K562 (cell line): Measurements from ENCODE around the gene GFAP. TPM values are rescaled to one million over a fixed set of nuclear protein-coding genes. Genes with fewer than 3 reads are reported as not detected.

Source experiments
- ATAC-seq: fragments of 200-7000 bp; cut with Tn5 transposase; 3 replicates; pipeline ENCODE4 v1.9.1; 2020; ENCODE audit warnings: moderate library complexity
- BruUV-seq: library from RNA; stranded (reverse); fragments of 400-500 nt; replicated peaks from 2 replicates; lab custom pipeline; 2021; lab: Mats Ljungman, UMichigan
- CTCF ChIA-PET: fragments of 300-600 bp; formaldehyde crosslinking; extraction: SDS; loops from one replicate; lab custom pipeline; 2021; ENCODE audit warnings: low intra/inter-chr PET ratio; lab: Yijun Ruan, JAX
- POLR2A ChIA-PET: fragments of 300-600, 350-650 bp; sonication (Branson Sonifier 250); formaldehyde crosslinking; extraction: SDS; loops from one replicate; lab custom pipeline; 2021; ENCODE audit warnings: antibody characterized with exemption, inconsistent platforms; lab: Yijun Ruan, JAX
- DNase-seq, 4 experiments: peaks; one replicate each; pipeline versions ENCODE4 v3.0.0 to v3.0.0-alpha.2; 2011 to 2018; ENCODE audit warnings: low spot score in 3 of 4, mixed read lengths in 3 of 4; ENCODE audit errors: extremely low read depth in 1 of 4
- FAIRE-seq: peaks from 2 replicates; lab custom pipeline; 2011; peaks lifted over from hg19 to GRCh38; lab: Jason Lieb, UNC
- H2AFZ ChIP-seq: 2 replicates; pipeline ENCODE4 v1.6.0; 2011; ENCODE audit warnings: low read depth, low read length, control low read depth, inconsistent platforms
- H3K27ac ChIP-seq: fragments of 200-600 bp; 3 replicates; pipeline ENCODE4 v1.8.0; 2011; ENCODE audit warnings: low read depth, mild to moderate bottlenecking, control low read depth, inconsistent platforms, low read length, moderate library complexity, mixed read lengths; ENCODE audit errors: extremely low read depth
- H3K27me3 ChIP-seq, 2 experiments: fragments of 300-600 bp in 1 of 2; 2 replicates in 1 of 2; 3 replicates in 1 of 2; pipeline versions ENCODE4 v1.6.0 to v1.8.0; 2011; ENCODE audit warnings: inconsistent platforms in 2 of 2, low read length in 2 of 2, mild to moderate bottlenecking in 1 of 2, mixed read lengths in 1 of 2, moderate library complexity in 1 of 2; ENCODE audit not compliant: control insufficient read depth in 2 of 2, insufficient read depth in 2 of 2
- H3K36me3 ChIP-seq: fragments of 300-600 bp; 3 replicates; pipeline ENCODE4 v1.8.0; 2011; ENCODE audit warnings: mild to moderate bottlenecking, low read length, inconsistent platforms; ENCODE audit not compliant: control insufficient read depth, insufficient read depth
- H3K4me1 ChIP-seq, 2 experiments: fragments of 200-600 bp in 1 of 2; replicated peaks in 1 of 2; 2 replicates in 1 of 2; 3 replicates in 1 of 2; pipeline versions ENCODE4 v1.5.1 to v1.8.0; 2011; ENCODE audit warnings: inconsistent platforms in 2 of 2, low read length in 2 of 2, mild to moderate bottlenecking in 1 of 2, mixed read lengths in 1 of 2, moderate library complexity in 1 of 2; ENCODE audit not compliant: control insufficient read depth in 2 of 2, insufficient read depth in 2 of 2
- H3K4me2 ChIP-seq: 2 replicates; pipeline ENCODE4 v1.6.1; 2011; ENCODE audit warnings: low read length, control low read depth, inconsistent platforms, mixed read lengths; ENCODE audit not compliant: insufficient read depth
- H3K4me3 ChIP-seq: fragments of 200-600 bp; sonication (generic), shearing (Covaris generic); 2 replicates; pipeline ENCODE4 v1.5.1; 2016; ENCODE audit warnings: control low read depth, inconsistent platforms
- H3K79me2 ChIP-seq: fragments of 200-600 bp; 3 replicates; pipeline ENCODE4 v1.8.0; 2011; ENCODE audit warnings: low read length, inconsistent platforms; ENCODE audit not compliant: control insufficient read depth, insufficient read depth
- H3K9ac ChIP-seq, 2 experiments: 2 replicates each; pipeline versions ENCODE4 v1.6.0 to v1.6.1; 2011; ENCODE audit warnings: low read depth in 2 of 2, low read length in 2 of 2, control low read depth in 1 of 2, inconsistent platforms in 1 of 2, mild to moderate bottlenecking in 1 of 2, mixed read lengths in 1 of 2; ENCODE audit not compliant: insufficient read depth in 1 of 2
- H3K9me1 ChIP-seq: one replicate; pipeline ENCODE4 v1.6.0; 2011; ENCODE audit warnings: inconsistent platforms, mild to moderate bottlenecking, low read length, moderate library complexity; ENCODE audit not compliant: control insufficient read depth, insufficient read depth
- H3K9me3 ChIP-seq: replicated peaks from 2 replicates; pipeline ENCODE4 v1.5.1; 2011; ENCODE audit warnings: low read depth, low read length, inconsistent platforms; ENCODE audit not compliant: control insufficient read depth, insufficient read depth
- H4K20me1 ChIP-seq: replicated peaks from 2 replicates; pipeline ENCODE4 v1.6.1; 2011; ENCODE audit warnings: low read length, inconsistent platforms, mixed read lengths; ENCODE audit not compliant: control insufficient read depth, insufficient read depth
- CHD1 ChIP-seq: fragments of 200-600 bp; sonication (generic); IDR thresholded peaks from one replicate; pipeline ENCODE4 v1.6.1; 2012; ENCODE audit warnings: mild to moderate bottlenecking, moderate library complexity, low read length, inconsistent platforms
- EGR1 ChIP-seq: fragments of 450-650 bp; conservative IDR thresholded peaks from 2 replicates; pipeline ENCODE4 v1.6.1; 2017; ENCODE audit warnings: mild to moderate bottlenecking
- RAD51 ChIP-seq: fragments of 450-650 bp; IDR thresholded peaks from 2 replicates; pipeline ENCODE4 v1.7.1; 2016; ENCODE audit warnings: low read depth, mild to moderate bottlenecking, borderline replicate concordance
- WGBS: fragments of 100-300 bp; shearing (Covaris generic); methylation state at CpG from one replicate; pipeline ENCODE4 v1.1.6; 2016; ENCODE audit warnings: low coverage, mixed read lengths; ENCODE audit not compliant: insufficient coverage; ENCODE audit errors: missing lambda C conversion rate; 5-methylcytosine and 5-hydroxymethylcytosine counted together
- in situ Hi-C: fragments of 300-500 bp; cut with MboI; formaldehyde crosslinking; loops from 4 replicates; pipeline ENCODE4 v1.15.0; 2018; ENCODE audit warnings: inconsistent platforms, mixed read lengths
- intact Hi-C: fragments of 100-400 bp; cut with micrococcal nuclease; formaldehyde crosslinking; loops from 2 replicates; pipeline ENCODE4 v1.14.2; 2022
- polyA plus RNA-seq, 8 experiments: library from polyadenylated mRNA; depleted of rRNA in 4 of 8; stranded (reverse) in 5 of 8; unstranded in 3 of 8; fragments of >200 nt; fragmentation: Nextera tagmentation in 2 of 8; fragmentation: Illumina TruSeq in 1 of 8; extraction: Ambion mirVana in 2 of 8; extraction: Trizol in 1 of 8; gene quantifications; 2 replicates each; pipeline versions ENCODE4 v1.2.1 to v1.2.3, GENCODE V29; 2011 to 2014; ENCODE audit warnings: inconsistent platforms in 1 of 8, missing spikeins in 1 of 8
- total RNA-seq, 7 experiments: library from RNA; depleted of rRNA in 6 of 7; stranded (reverse); fragments of >200 nt in 6 of 7; fragmentation: Illumina TruSeq in 2 of 7; extraction: Trizol in 2 of 7; gene quantifications; 2 replicates each; pipeline versions ENCODE4 v1.2.1 to v1.2.3, GENCODE V29; 2011 to 2021; ENCODE audit warnings: low replicate concordance in 1 of 7
- TF ChIP-seq, protein P1 (sequence below): fragments of 450-650 bp; IDR thresholded peaks from 2 replicates; pipeline ENCODE4 v1.7.1; 2018; ENCODE audit warnings: mild to moderate bottlenecking, low read depth; ENCODE audit not compliant: partially characterized antibody

The GFAP gene
- total and polyA plus RNA-seq, 9 of the 15 experiments (the other 6 are each of a cell fraction or from before 2014, with no cell fraction given) = 0.07 to 1.4 (median 0.60) TPM; not detected in 1

DNA sequence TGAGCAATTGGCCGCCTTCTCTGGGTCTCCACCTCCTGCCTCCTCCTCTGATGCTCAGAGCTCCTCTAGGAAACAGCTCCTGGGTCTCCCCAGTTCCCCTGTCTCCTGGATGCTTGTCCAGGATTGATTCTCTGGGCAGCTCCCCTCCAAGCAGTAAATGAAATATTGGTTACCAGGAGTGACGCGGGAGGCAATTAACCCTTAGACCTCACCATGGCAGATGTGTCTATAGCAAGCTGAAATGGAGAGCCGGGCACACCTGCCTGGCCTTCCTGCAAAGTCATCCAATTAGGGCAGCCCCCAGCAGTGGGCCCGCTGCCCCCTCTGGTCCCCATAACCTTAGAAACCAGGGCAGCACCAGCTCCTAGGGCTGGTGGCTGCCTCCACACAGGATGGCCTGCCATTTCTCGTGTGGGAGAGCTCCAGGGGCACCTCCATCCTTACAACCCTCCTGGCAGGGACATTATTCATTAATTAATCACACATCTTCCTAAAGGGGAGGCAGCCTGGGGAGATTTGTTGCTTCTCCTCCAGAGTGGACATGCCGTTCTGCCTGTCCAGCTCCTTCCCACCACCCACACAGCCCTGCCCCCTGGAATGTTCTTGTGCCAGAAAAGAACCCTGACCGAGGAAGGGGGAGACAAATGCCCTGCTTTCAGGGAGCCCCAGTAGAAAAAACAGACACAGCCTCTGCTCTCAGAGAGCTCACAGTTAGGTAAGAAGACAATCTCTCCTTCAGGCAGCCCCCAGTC, 40.5 kb upstream of the GFAP start:
- intact Hi-C loops = no loop called here
- CTCF ChIA-PET = no interaction called here
- TF ChIP-seq RAD51 = no peak
- TF ChIP-seq EGR1 = peak; percentile 35
- TF ChIP-seq, all 486 proteins: peak for 1
- WGBS = 12% methylated on average over 7 of the region's 8 CpGs
- FAIRE-seq = no peak
- no peak overlapping the region for H3K27ac ChIP-seq
- no peaks in the 10 kb centered on the region for H4K20me1 ChIP-seq
- H3K4me2 ChIP-seq = no peak overlapping the region
- peaks cover 22 to 40% of the 10 kb centered on the region in 2 experiments for H3K27me3 ChIP-seq
- ATAC-seq = no peak
- no peak overlapping the region for H3K9ac ChIP-seq
- H3K9me1 ChIP-seq = no peaks in the 10 kb centered on the region
- in situ Hi-C loops = no loop called here
- no TSS peak for BruUV-seq
- no peak for DNase-seq
- POLR2A ChIA-PET = interaction anchor here (0.7 to 1.8 kb wide), 8 partner anchors 8 to 193 kb away, joined by 3 to 6 read pairs (median 4); partner anchors contain the start of gene HEXIM1
- peaks cover 0 to 10% of the 10 kb centered on the region in 2 experiments; a peak in 2 of 5 replicates for H3K4me1 ChIP-seq
- H2AFZ ChIP-seq = no peak overlapping the region
- H3K36me3 ChIP-seq = no peaks in the 10 kb centered on the region
- H3K4me3 ChIP-seq = no peak overlapping the region
- no peaks in the 10 kb centered on the region for H3K9me3 ChIP-seq
- no peaks in the 10 kb centered on the region for H3K79me2 ChIP-seq

DNA sequence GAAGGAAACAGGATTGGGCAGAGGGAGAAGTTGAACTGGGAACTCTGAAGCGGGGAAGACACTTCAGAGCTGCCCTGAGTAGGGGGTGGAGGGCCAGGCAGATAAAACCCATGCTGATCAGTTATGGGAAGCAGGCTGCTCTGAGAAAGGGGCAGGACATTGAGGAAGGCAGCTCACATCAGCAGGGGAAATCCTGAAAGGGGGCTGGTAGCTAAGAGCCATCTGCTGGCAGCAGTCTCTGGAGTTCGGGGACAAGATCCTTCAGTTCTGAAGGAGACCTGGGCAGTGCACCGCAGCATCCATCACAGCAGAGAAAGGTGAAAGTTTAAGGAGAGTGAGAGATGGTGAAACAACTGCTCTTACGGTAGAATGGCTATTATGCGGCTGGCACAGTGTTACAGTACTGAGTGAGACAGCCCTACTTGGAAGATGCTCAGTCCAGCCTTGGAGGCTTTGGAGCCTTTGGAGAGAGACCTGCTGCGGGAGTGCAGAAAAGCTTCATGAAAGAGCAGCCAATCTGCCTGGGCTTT, 37.7 kb upstream of the GFAP start:
- 19% methylated on average over 6 of the region's 6 CpGs for WGBS
- no peaks in the 10 kb centered on the region for H3K9me3 ChIP-seq
- peak; percentile 19; the same call in 2 of the 3 replicates for ATAC-seq
- H3K79me2 ChIP-seq = peaks cover under 1% of the 10 kb centered on the region; the same call in 2 of the 3 replicates
- H2AFZ ChIP-seq = no peak overlapping the region
- FAIRE-seq = no peak
- no peak overlapping the region for H3K27ac ChIP-seq
- intact Hi-C loops = no loop called here
- H3K9me1 ChIP-seq = no peaks in the 10 kb centered on the region
- ChIA-PET POLR2A (interaction anchor here (0.6 to 1.4 kb wide), 2 partner anchors 27 to 82 kb away, joined by 3 read pairs; no protein-coding TSS in a partner anchor), CTCF (no interaction called here)
- no peaks in the 10 kb centered on the region for H3K36me3 ChIP-seq
- no TSS peak for BruUV-seq
- no peak overlapping the region for H3K4me2 ChIP-seq
- no peak overlapping the region for H3K4me3 ChIP-seq
- in situ Hi-C loops = no loop called here
- no peak for DNase-seq
- H3K9ac ChIP-seq = no peak overlapping the region
- H4K20me1 ChIP-seq = no peaks in the 10 kb centered on the region
- peaks cover 3 to 4% of the 10 kb centered on the region in 2 experiments; a peak in 3 of 5 replicates for H3K4me1 ChIP-seq
- H3K27me3 ChIP-seq = peaks cover 13 to 27% of the 10 kb centered on the region in 2 experiments
- TF ChIP-seq, protein P1, sequence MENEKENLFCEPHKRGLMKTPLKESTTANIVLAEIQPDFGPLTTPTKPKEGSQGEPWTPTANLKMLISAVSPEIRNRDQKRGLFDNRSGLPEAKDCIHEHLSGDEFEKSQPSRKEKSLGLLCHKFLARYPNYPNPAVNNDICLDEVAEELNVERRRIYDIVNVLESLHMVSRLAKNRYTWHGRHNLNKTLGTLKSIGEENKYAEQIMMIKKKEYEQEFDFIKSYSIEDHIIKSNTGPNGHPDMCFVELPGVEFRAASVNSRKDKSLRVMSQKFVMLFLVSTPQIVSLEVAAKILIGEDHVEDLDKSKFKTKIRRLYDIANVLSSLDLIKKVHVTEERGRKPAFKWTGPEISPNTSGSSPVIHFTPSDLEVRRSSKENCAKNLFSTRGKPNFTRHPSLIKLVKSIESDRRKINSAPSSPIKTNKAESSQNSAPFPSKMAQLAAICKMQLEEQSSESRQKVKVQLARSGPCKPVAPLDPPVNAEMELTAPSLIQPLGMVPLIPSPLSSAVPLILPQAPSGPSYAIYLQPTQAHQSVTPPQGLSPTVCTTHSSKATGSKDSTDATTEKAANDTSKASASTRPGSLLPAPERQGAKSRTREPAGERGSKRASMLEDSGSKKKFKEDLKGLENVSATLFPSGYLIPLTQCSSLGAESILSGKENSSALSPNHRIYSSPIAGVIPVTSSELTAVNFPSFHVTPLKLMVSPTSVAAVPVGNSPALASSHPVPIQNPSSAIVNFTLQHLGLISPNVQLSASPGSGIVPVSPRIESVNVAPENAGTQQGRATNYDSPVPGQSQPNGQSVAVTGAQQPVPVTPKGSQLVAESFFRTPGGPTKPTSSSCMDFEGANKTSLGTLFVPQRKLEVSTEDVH = no peak
- no peak for TF ChIP-seq CHD1
